Body of pancreas (tissue), 4 donors: ENCODE data around the gene AVPR1B. TPM values are rescaled to one million over a fixed set of nuclear protein-coding genes. Genes with fewer than 3 reads are reported as not detected.
"Not testable (repeated sequence)": the region's sequence is repeated elsewhere in the genome, so short reads cannot be mapped to it uniquely, and the experiment has no call there.

ENCODE experiments used
- ATAC-seq: fragments of 150-250 bp; one replicate; pipeline ENCODE4 v1.9.1; 2016
- DNase-seq, 4 donors: peaks; one replicate each; pipeline ENCODE4 v3.0.0-alpha.2; 2019
- H3K27ac ChIP-seq, 4 donors: fragments of 200-600 bp; sonication (generic); 1 replicate in 3 of 4; 2 replicates in 1 of 4; pipeline versions ENCODE4 v1.5.1 to v1.6.1; 2016 to 2019; ENCODE audit warnings: mild to moderate bottlenecking in 1 of 4, mixed read lengths in 1 of 4, moderate library complexity in 1 of 4
- H3K27me3 ChIP-seq, 2 donors: fragments of 200-600 bp; sonication (generic); one replicate each; pipeline ENCODE4 v1.6.0; 2016; ENCODE audit warnings: mild to moderate bottlenecking in 1 of 2
- H3K36me3 ChIP-seq, 2 donors: fragments of 200-600 bp; sonication (generic); replicated peaks in 1 of 2; 2 replicates each; pipeline ENCODE4 v1.5.1; 2016; ENCODE audit warnings: low read depth in 2 of 2; ENCODE audit not compliant: insufficient read depth in 1 of 2
- H3K4me1 ChIP-seq: fragments of 200-600 bp; sonication (generic); one replicate; pipeline ENCODE4 v1.6.0; 2016
- H3K4me3 ChIP-seq, 2 donors: fragments of 200-600 bp; sonication (generic); 1 replicate in 1 of 2; 2 replicates in 1 of 2; pipeline ENCODE4 v1.5.1; 2016 to 2019
- H3K9me3 ChIP-seq, 3 donors: fragments of 200-600 bp; sonication (generic); 1 replicate in 2 of 3; 2 replicates in 1 of 3; pipeline ENCODE4 v1.5.1; 2016
- CTCF ChIP-seq, 7 experiments: fragments of 450-650 bp in 4 of 7; fragments of 200-600 bp in 3 of 7; sonication (generic) in 3 of 7; IDR thresholded peaks; one replicate each; pipeline ENCODE4 v1.5.1; 2016 to 2019; ENCODE audit warnings: antibody characterized with exemption in 7 of 7
- POLR2A ChIP-seq, 3 donors: fragments of 450-650 bp; IDR thresholded peaks; one replicate each; pipeline ENCODE4 v1.6.1; 2016; ENCODE audit warnings: antibody characterized with exemption in 3 of 3, mild to moderate bottlenecking in 2 of 3
- WGBS, 2 donors: methylation state at CpG; one replicate each; pipeline ENCODE4 v1.1.5; 2017; 5-methylcytosine and 5-hydroxymethylcytosine counted together
- intact Hi-C: fragments of 100-400 bp; cut with DNase I; formaldehyde crosslinking; loops from one replicate; pipeline ENCODE4 v1.15.1; 2023
- small RNA-seq: library from RNA; depleted of rRNA; stranded (forward); fragments of <200 nt; gene quantifications from one replicate; pipeline ENCODE3, GENCODE V24; 2016
- total RNA-seq, 2 donors: library from RNA; depleted of rRNA; stranded (reverse); fragments of >200 nt; gene quantifications; one replicate each; pipeline ENCODE4 v1.1.0, GENCODE V29; 2016

The AVPR1B gene
- total RNA-seq, 2 donors from 2014 or later, result 0.78 TPM; not detected in 1

- TF ChIP-seq POLR2A (IDR thresholded peaks at IDR 0.05), result no peak
- no peaks in the 10 kb centered on the region for H3K36me3 ChIP-seq
- DNase-seq (no peak), ATAC-seq (no peak)
- peaks cover 8% of the 10 kb centered on the region for H3K4me1 ChIP-seq
- H3K4me3 ChIP-seq, result no peak overlapping the region
- WGBS, 2 donors, result 61 to 79% methylated on average over 4 of the region's 4 CpGs
- H3K27ac ChIP-seq, result no peak overlapping the region
- no peaks in the 10 kb centered on the region for H3K27me3 ChIP-seq
- intact Hi-C loops, result no loop called here
- no peaks in the 10 kb centered on the region for H3K9me3 ChIP-seq
Observed at GRCh38 chr1:206065547-206066145, 51.5 kb downstream of the AVPR1B start.

- H3K27ac ChIP-seq, intact Hi-C loops, H3K9me3 ChIP-seq, H3K4me3 ChIP-seq, H3K4me1 ChIP-seq, ATAC-seq, H3K36me3 ChIP-seq, H3K27me3 ChIP-seq, DNase-seq: not testable (repeated sequence)
- WGBS, 2 donors, result 88 to 95% methylated on average over 8 of the region's 25 CpGs
Observed at GRCh38 chr1:206064501-206064900, 52.7 kb downstream of the AVPR1B start.

- H3K27me3 ChIP-seq, H3K27ac ChIP-seq, DNase-seq, intact Hi-C loops, H3K9me3 ChIP-seq, H3K36me3 ChIP-seq, H3K4me1 ChIP-seq, ATAC-seq, H3K4me3 ChIP-seq: not testable (repeated sequence)
- WGBS, 2 donors, result 91 to 95% methylated on average over 9 to 26 of the region's 35 CpGs
Observed at GRCh38 chr1:206064001-206064400, 53.2 kb downstream of the AVPR1B start.

- TF ChIP-seq CTCF (IDR thresholded peaks at IDR 0.05), result no peak
- TF ChIP-seq POLR2A (IDR thresholded peaks at IDR 0.05), result no peak
- DNase-seq, result no peak
- H3K27ac ChIP-seq, result no peak overlapping the region
- intact Hi-C loops, result no loop called here
- H3K4me3 ChIP-seq, result no peak overlapping the region
- H3K4me1 ChIP-seq, result peaks cover under 1% of the 10 kb centered on the region
- 71 to 83% methylated on average over 6 of the region's 6 CpGs for WGBS, 2 donors
- no peak for ATAC-seq
- H3K36me3 ChIP-seq, result no peaks in the 10 kb centered on the region
- no peaks in the 10 kb centered on the region for H3K27me3 ChIP-seq
- H3K9me3 ChIP-seq, result no peaks in the 10 kb centered on the region
Observed at GRCh38 chr1:206062464-206062863, 54.7 kb downstream of the AVPR1B start.

GRCh38 chr1:206060844-206061243 lies 56.3 kb downstream of the AVPR1B start:
- 90 to 95% methylated on average over 3 of the region's 3 CpGs for WGBS, 2 donors
- Histone ChIP-seq H3K36me3 (no peaks in the 10 kb centered on the region), H3K27me3 (no peaks in the 10 kb centered on the region), H3K4me3 (no peak overlapping the region), H3K4me1 (no peaks in the 10 kb centered on the region), H3K27ac (no peak overlapping the region), H3K9me3 (no peaks in the 10 kb centered on the region)
- intact Hi-C loops, result no loop called here
- no peak for TF ChIP-seq CTCF (IDR thresholded peaks at IDR 0.05)
- TF ChIP-seq POLR2A (IDR thresholded peaks at IDR 0.05), result no peak
- DNase-seq, result no peak
- no peak for ATAC-seq

Small RNA genes within 50 kb of the gene (small RNA-seq; reads per million reads assigned to genes)
- not detected for gene RF00271

Other genes with a start within 250 kb of the AVPR1B start
- 1 to 10 TPM in 1 of 2 donors, under 1 TPM in 1; 0.78 to 1.6 TPM for gene SLC26A9, start 173.9 kb downstream of the AVPR1B start, total RNA-seq
- under 1 TPM in 1 of 2 donors, not detected in 1; 0.78 TPM for gene RAB7B, start 114.0 kb downstream of the AVPR1B start, total RNA-seq
- gene CTSE, start 93.5 kb downstream of the AVPR1B start, total RNA-seq, result 10 to 100 TPM in 1 of 2 donors, 1 to 10 TPM in 1; 4.9 to 28.3 TPM
- gene RHEX, start 64.2 kb downstream of the AVPR1B start, total RNA-seq, result under 1 TPM in 1 of 2 donors, not detected in 1; 0.52 TPM
- 10 to 100 TPM in 1 of 2 donors, not detected in 1; 11.9 TPM for gene FAM72A, start 85.5 kb upstream of the AVPR1B start, total RNA-seq
- 10 to 100 TPM; 10.2 to 23.6 TPM for gene SRGAP2, start 86.2 kb upstream of the AVPR1B start, total RNA-seq